K562 (cell line): ENCODE results near the gene ARHGEF1. TPM values are rescaled to one million over a fixed set of nuclear protein-coding genes. Genes with fewer than 3 reads are reported as not detected.

Experiments used
- CC2D1A ChIP-seq: fragments of 450-650 bp; IDR thresholded peaks from 2 replicates; pipeline ENCODE4 v1.6.1; 2017; ENCODE audit warnings: mild to moderate bottlenecking
- CHD1 ChIP-seq: fragments of 200-600 bp; sonication (generic); IDR thresholded peaks from one replicate; pipeline ENCODE4 v1.6.1; 2012; ENCODE audit warnings: mild to moderate bottlenecking, moderate library complexity, low read length, inconsistent platforms
- EGR1 ChIP-seq: fragments of 450-650 bp; conservative IDR thresholded peaks from 2 replicates; pipeline ENCODE4 v1.6.1; 2017; ENCODE audit warnings: mild to moderate bottlenecking
- FOXP4 ChIP-seq: sonication (generic); formaldehyde crosslinking; IDR thresholded peaks from 2 replicates; pipeline ENCODE4 v1.8.0; 2022; ENCODE audit warnings: mild to moderate bottlenecking, missing genetic modification reagents, borderline replicate concordance
- ILF3 ChIP-seq: fragments of 450-650 bp; IDR thresholded peaks from 2 replicates; pipeline ENCODE4 v1.6.1; 2018; ENCODE audit warnings: antibody characterized with exemption, mild to moderate bottlenecking, moderate library complexity, borderline replicate concordance
- LCOR ChIP-seq: sonication (generic); formaldehyde crosslinking; IDR thresholded peaks from 2 replicates; pipeline ENCODE4 v1.8.0; 2022; ENCODE audit warnings: mild to moderate bottlenecking, missing genetic modification reagents
- MAZ ChIP-seq, 2 experiments: fragments of 450-650 bp in 1 of 2; sonication (generic) in 1 of 2; formaldehyde crosslinking; IDR thresholded peaks in 1 of 2; conservative IDR thresholded peaks in 1 of 2; 2 replicates each; pipeline versions ENCODE4 v1.4.0 to v1.5.0; 2020; ENCODE audit warnings: mild to moderate bottlenecking in 1 of 2, missing genetic modification reagents in 1 of 2
- MTA2 ChIP-seq: fragments of 450-650 bp; IDR thresholded peaks from 2 replicates; pipeline ENCODE4 v1.6.1; 2016; ENCODE audit warnings: low read depth
- NELFE ChIP-seq: IDR thresholded peaks from 2 replicates; pipeline ENCODE4 v1.6.1; 2011; ENCODE audit warnings: mild to moderate bottlenecking; ENCODE audit not compliant: insufficient read depth, insufficient read length
- POLR3G ChIP-seq: IDR thresholded peaks from 2 replicates; pipeline ENCODE4 v1.6.1; 2011; ENCODE audit not compliant: insufficient read length, insufficient replicate concordance; ENCODE audit errors: extremely low read depth
- POU5F1 ChIP-seq: fragments of 150-350 bp; IDR thresholded peaks from 2 replicates; pipeline ENCODE4 v1.6.1; 2014; ENCODE audit warnings: borderline replicate concordance, low read length, low read depth, mild to moderate bottlenecking; ENCODE audit not compliant: partially characterized antibody
- TOE1 ChIP-seq, 2 experiments: fragments of 450-650 bp in 1 of 2; sonication (generic) in 1 of 2; formaldehyde crosslinking in 1 of 2; IDR thresholded peaks; 2 replicates each; pipeline versions ENCODE4 v1.7.1 to v1.8.0; 2016 to 2022; ENCODE audit warnings: borderline replicate concordance in 2 of 2, mild to moderate bottlenecking in 2 of 2, antibody characterized with exemption in 1 of 2, inconsistent platforms in 1 of 2, low read depth in 1 of 2, missing genetic modification reagents in 1 of 2, moderate library complexity in 1 of 2
- ZFP30 ChIP-seq: fragments of 250-450 bp; sonication (Bioruptor Pico); IDR thresholded peaks from 2 replicates; pipeline ENCODE4 v1.8.0; 2022; ENCODE audit warnings: moderate library complexity, mild to moderate bottlenecking, inconsistent platforms, borderline replicate concordance
- ZFP91 ChIP-seq: sonication (generic); formaldehyde crosslinking; IDR thresholded peaks from 2 replicates; pipeline ENCODE4 v1.8.0; 2022; ENCODE audit warnings: mild to moderate bottlenecking, missing genetic modification reagents
- ZNF316 ChIP-seq: fragments of 450-650 bp; IDR thresholded peaks from 2 replicates; pipeline ENCODE4 v1.6.1; 2016
- ZNF586 ChIP-seq: fragments of 450-650 bp; formaldehyde crosslinking; conservative IDR thresholded peaks from 2 replicates; pipeline ENCODE4 v1.4.0; 2020; ENCODE audit warnings: mild to moderate bottlenecking, moderate library complexity
- ZNF707 ChIP-seq: fragments of 250-450 bp; sonication (Bioruptor Pico); conservative IDR thresholded peaks from 2 replicates; pipeline ENCODE4 v1.8.0; 2022; ENCODE audit warnings: inconsistent platforms, mild to moderate bottlenecking, moderate library complexity
- polyA plus RNA-seq, 8 experiments: library from polyadenylated mRNA; depleted of rRNA in 4 of 8; stranded (reverse) in 5 of 8; unstranded in 3 of 8; fragments of >200 nt; fragmentation: Nextera tagmentation in 2 of 8; fragmentation: Illumina TruSeq in 1 of 8; extraction: Ambion mirVana in 2 of 8; extraction: Trizol in 1 of 8; gene quantifications; 2 replicates each; pipeline versions ENCODE4 v1.2.1 to v1.2.3, GENCODE V29; 2011 to 2014; ENCODE audit warnings: inconsistent platforms in 1 of 8, missing spikeins in 1 of 8
- total RNA-seq, 7 experiments: library from RNA; depleted of rRNA in 6 of 7; stranded (reverse); fragments of >200 nt in 6 of 7; fragmentation: Illumina TruSeq in 2 of 7; extraction: Trizol in 2 of 7; gene quantifications; 2 replicates each; pipeline versions ENCODE4 v1.2.1 to v1.2.3, GENCODE V29; 2011 to 2021; ENCODE audit warnings: low replicate concordance in 1 of 7

ARHGEF1 gene
- total and polyA plus RNA-seq, 9 of the 15 experiments (the other 6 are each of a cell fraction or from before 2014, with no cell fraction given): 1.9 to 149 (median 29.8) TPM

- TF ChIP-seq FOXP4 (CRISPR knock-in tag) (no peak), LCOR (CRISPR knock-in tag) (peak; percentile 58), CC2D1A (no peak; the same call in 1 of the 2 replicates), ZNF586 (peak; percentile 83), ZFP30 (CRISPR knock-in tag) (no peak), MTA2 (peak; percentile 80), CHD1 (peak; percentile 61), MAZ (CRISPR knock-in tag; conservative IDR thresholded peaks at IDR 0.05 in 1 of 2, IDR thresholded peaks at IDR 0.05 in 1 of 2) (peak; percentile 85 to 90), ZNF707 (CRISPR knock-in tag) (no peak), ILF3 (0 out of 2 replicates have a peak, but pooled peaks have one; percentile 46), ZNF316 (peak; percentile 10; the same call in 1 of the 2 replicates), ZFP91 (no peak), POU5F1 (peak; percentile 86), NELFE (no peak), TOE1 (IDR thresholded peaks at IDR 0.05; ENCODE audit: borderline replicate concordance) (peak; percentile 85; the same call in 1 of the 2 replicates), TOE1 (CRISPR knock-in tag; IDR thresholded peaks at IDR 0.05; ENCODE audit: borderline replicate concordance, low read depth) (no peak), EGR1 (peak; percentile 32), POLR3G (no peak)
Observed at GRCh38 chr19:41859618-41860418, 23.2 kb upstream of the ARHGEF1 start, which contains the start of gene RPS19 (continued).
